Left ventricle myocardium inferior (tissue), 1 donor: ENCODE measurements around the gene INPP4A. TPM values are rescaled to one million over a fixed set of nuclear protein-coding genes. Genes with fewer than 3 reads are reported as not detected.

Source experiments
- DNase-seq: peaks from one replicate; pipeline ENCODE4 v3.0.0-alpha.2; 2020
- H3K27ac ChIP-seq: fragments of 200-600 bp; replicated peaks from 2 replicates; pipeline ENCODE4 v1.8.0; 2021
- H3K27me3 ChIP-seq: fragments of 200-600 bp; 2 replicates; pipeline ENCODE4 v1.8.0; 2021; ENCODE audit warnings: low read depth
- H3K36me3 ChIP-seq: fragments of 200-600 bp; 2 replicates; pipeline ENCODE4 v1.8.0; 2021
- H3K4me1 ChIP-seq: fragments of 200-600 bp; 2 replicates; pipeline ENCODE4 v1.8.0; 2021
- H3K4me3 ChIP-seq: fragments of 200-600 bp; 2 replicates; pipeline ENCODE4 v1.8.0; 2021; ENCODE audit warnings: mild to moderate bottlenecking, moderate library complexity
- H3K9me3 ChIP-seq: fragments of 200-600 bp; replicated peaks from 2 replicates; pipeline ENCODE4 v1.8.0; 2021
- CTCF ChIP-seq: fragments of 200-600 bp; IDR thresholded peaks from 2 replicates; pipeline ENCODE4 v1.8.0; 2021; ENCODE audit warnings: antibody characterized with exemption, mild to moderate bottlenecking, borderline replicate concordance
- intact Hi-C: fragments of 100-400 bp; cut with micrococcal nuclease; formaldehyde crosslinking; loops from one replicate; pipeline ENCODE4 v1.11.0; 2022
- total RNA-seq: library from RNA; stranded (reverse); fragmentation: NEBNext Ultra II Directional; extraction: Animal tissue kit (Norgen Biotek cat#: 25700); gene quantifications from one replicate; pipeline ENCODE4 v1.2.1, GENCODE V29; 2021
- donor health status: DM: no; HTN: yes; CAD: no; lungs with severe emphysema.

INPP4A gene
- total RNA-seq, 1 donor from 2014 or later: 20.8 TPM

GRCh38 chr2:98576666-98577312, 132.1 kb downstream of the INPP4A start:
- H3K36me3 ChIP-seq: peaks cover 77% of the 10 kb centered on the region

GRCh38 chr2:98577313-98577712, 132.7 kb downstream of the INPP4A start:
- no peaks in the 10 kb centered on the region for H3K27me3 ChIP-seq
- H3K36me3 ChIP-seq: peaks cover 75% of the 10 kb centered on the region
- no peak overlapping the region for H3K4me3 ChIP-seq
- no peak for DNase-seq
- no peak overlapping the region for H3K27ac ChIP-seq
- intact Hi-C loops: no loop called here
- H3K4me1 ChIP-seq: peaks cover 20% of the 10 kb centered on the region
- no peaks in the 10 kb centered on the region for H3K9me3 ChIP-seq
- TF ChIP-seq CTCF: peak; percentile 58

More at GRCh38 chr2:98576666-98577312, 132.1 kb downstream of the INPP4A start:
- intact Hi-C loops: no loop called here
- H3K27ac ChIP-seq: no peak overlapping the region
- H3K4me3 ChIP-seq: no peak overlapping the region
- H3K4me1 ChIP-seq: peaks cover 20% of the 10 kb centered on the region
- DNase-seq: no peak
- no peaks in the 10 kb centered on the region for H3K27me3 ChIP-seq
- H3K9me3 ChIP-seq: no peaks in the 10 kb centered on the region
- TF ChIP-seq CTCF: no peak

GRCh38 chr2:98578231-98578630, 133.6 kb downstream of the INPP4A start:
- intact Hi-C loops: no loop called here
- peaks cover 75% of the 10 kb centered on the region for H3K36me3 ChIP-seq

GRCh38 chr2:98579926-98580325, 135.3 kb downstream of the INPP4A start:
- no peak for DNase-seq
- peaks cover 69% of the 10 kb centered on the region for H3K36me3 ChIP-seq

More at GRCh38 chr2:98578231-98578630, 133.6 kb downstream of the INPP4A start:
- no peak for TF ChIP-seq CTCF
- Histone ChIP-seq H3K27ac (no peak overlapping the region), H3K4me3 (no peak overlapping the region), H3K9me3 (no peaks in the 10 kb centered on the region), H3K4me1 (peaks cover 20% of the 10 kb centered on the region), H3K27me3 (no peaks in the 10 kb centered on the region)
- DNase-seq: no peak

GRCh38 chr2:98580656-98581284, 136.1 kb downstream of the INPP4A start:
- H3K4me1 ChIP-seq: peaks cover 20% of the 10 kb centered on the region
- H3K27me3 ChIP-seq: no peaks in the 10 kb centered on the region
- TF ChIP-seq CTCF: no peak
- H3K36me3 ChIP-seq: peaks cover 73% of the 10 kb centered on the region
- no peak overlapping the region for H3K4me3 ChIP-seq
- no peak overlapping the region for H3K27ac ChIP-seq
- no peak for DNase-seq
- intact Hi-C loops: no loop called here
- no peaks in the 10 kb centered on the region for H3K9me3 ChIP-seq

More at GRCh38 chr2:98579926-98580325, 135.3 kb downstream of the INPP4A start:
- no peak for TF ChIP-seq CTCF
- no peak overlapping the region for H3K4me3 ChIP-seq
- peak overlapping the region; percentile 36 for H3K27ac ChIP-seq
- H3K27me3 ChIP-seq: no peaks in the 10 kb centered on the region
- H3K4me1 ChIP-seq: peaks cover 20% of the 10 kb centered on the region
- intact Hi-C loops: no loop called here
- no peaks in the 10 kb centered on the region for H3K9me3 ChIP-seq
